SU-DHL-6 (cell line): ENCODE measurements around the gene DCTN1.

Experiments
- H2AFZ ChIP-seq: fragments of 200-600 bp; sonication (generic); 2 replicates; pipeline ENCODE4 v1.6.1; 2014; ENCODE audit warnings: low read depth, mild to moderate bottlenecking, moderate library complexity, mixed read lengths, antibody characterized with exemption, low read length; ENCODE audit not compliant: severe bottlenecking
- H3F3A ChIP-seq: fragments of 200-600 bp; shearing (Covaris generic); 2 replicates; pipeline ENCODE4 v1.6.0; 2016; ENCODE audit warnings: antibody characterized with exemption, mild to moderate bottlenecking; ENCODE audit not compliant: insufficient read depth
- H3K27ac ChIP-seq: fragments of 200-600 bp; sonication (generic); 2 replicates; pipeline ENCODE4 v1.5.1; 2016; ENCODE audit warnings: low read depth, mild to moderate bottlenecking, low read length, moderate library complexity, mixed read lengths
- H3K27me3 ChIP-seq: fragments of 200-600 bp; sonication (generic), shearing (Covaris generic); 2 replicates; pipeline ENCODE4 v1.6.0; 2014; ENCODE audit warnings: mild to moderate bottlenecking, low read length
- H3K36me3 ChIP-seq: fragments of 200-600 bp; sonication (generic); 2 replicates; pipeline ENCODE4 v1.6.1; 2014; ENCODE audit warnings: mild to moderate bottlenecking, low read length, mixed read lengths
- H3K4me2 ChIP-seq: fragments of 300-600, 200-600 bp; shearing (Covaris generic), sonication (generic); 2 replicates; pipeline ENCODE4 v1.6.0; 2014; ENCODE audit warnings: low read length, low read depth, mild to moderate bottlenecking; ENCODE audit not compliant: poor library complexity, severe bottlenecking
- H3K4me3 ChIP-seq: fragments of 200-600 bp; sonication (generic); 2 replicates; pipeline ENCODE4 v1.5.1; 2014; ENCODE audit warnings: antibody characterized with exemption, low read length, mild to moderate bottlenecking, mixed read lengths; ENCODE audit not compliant: insufficient read depth, poor library complexity, severe bottlenecking
- H3K79me2 ChIP-seq: fragments of 200-600 bp; sonication (generic); 2 replicates; pipeline ENCODE4 v1.6.1; 2014; ENCODE audit warnings: mild to moderate bottlenecking, low read length, moderate library complexity; ENCODE audit not compliant: insufficient read depth
- H3K9ac ChIP-seq: fragments of 200-600 bp; sonication (generic); 2 replicates; pipeline ENCODE4 v1.7.0; 2014; ENCODE audit warnings: mild to moderate bottlenecking, low read length
- H3K9me2 ChIP-seq: fragments of 200-600 bp; sonication (generic); replicated peaks from 2 replicates; pipeline ENCODE4 v1.6.1; 2014; ENCODE audit warnings: low read length; ENCODE audit not compliant: insufficient read depth
- H3K9me3 ChIP-seq: fragments of 200-600 bp; sonication (generic); 2 replicates; pipeline ENCODE4 v1.6.1; 2014; ENCODE audit warnings: low read length, mixed read lengths; ENCODE audit not compliant: insufficient read depth
- H4K20me1 ChIP-seq: fragments of 200-600 bp; sonication (generic); 2 replicates; pipeline ENCODE4 v1.6.1; 2014; ENCODE audit warnings: low read depth, mild to moderate bottlenecking, antibody characterized with exemption, low read length, moderate library complexity, mixed read lengths
- EZH2phosphoT487 ChIP-seq: fragments of 200-600 bp; sonication (generic), shearing (Covaris generic); conservative IDR thresholded peaks from 2 replicates; pipeline ENCODE4 v1.6.1; 2018; ENCODE audit warnings: mild to moderate bottlenecking, antibody characterized with exemption, low read length, moderate library complexity, mixed read lengths
- TF ChIP-seq, protein P1 (sequence below): fragments of 200-600 bp; sonication (generic); IDR thresholded peaks from one replicate; pipeline ENCODE4 v1.5.1; 2017; ENCODE audit warnings: antibody characterized with exemption, mild to moderate bottlenecking, low read length, moderate library complexity; ENCODE audit not compliant: insufficient read depth, poor library complexity, severe bottlenecking

The DCTN1 gene

GRCh38 chr2:74328074-74328473, 52.0 kb downstream of the DCTN1 start:
- H3K4me3 ChIP-seq: no peak overlapping the region
- H2AFZ ChIP-seq: no peak overlapping the region
- H3K9ac ChIP-seq: no peak overlapping the region
- no peaks in the 10 kb centered on the region for H3F3A ChIP-seq
- no peak for TF ChIP-seq EZH2phosphoT487
- TF ChIP-seq, protein P1, sequence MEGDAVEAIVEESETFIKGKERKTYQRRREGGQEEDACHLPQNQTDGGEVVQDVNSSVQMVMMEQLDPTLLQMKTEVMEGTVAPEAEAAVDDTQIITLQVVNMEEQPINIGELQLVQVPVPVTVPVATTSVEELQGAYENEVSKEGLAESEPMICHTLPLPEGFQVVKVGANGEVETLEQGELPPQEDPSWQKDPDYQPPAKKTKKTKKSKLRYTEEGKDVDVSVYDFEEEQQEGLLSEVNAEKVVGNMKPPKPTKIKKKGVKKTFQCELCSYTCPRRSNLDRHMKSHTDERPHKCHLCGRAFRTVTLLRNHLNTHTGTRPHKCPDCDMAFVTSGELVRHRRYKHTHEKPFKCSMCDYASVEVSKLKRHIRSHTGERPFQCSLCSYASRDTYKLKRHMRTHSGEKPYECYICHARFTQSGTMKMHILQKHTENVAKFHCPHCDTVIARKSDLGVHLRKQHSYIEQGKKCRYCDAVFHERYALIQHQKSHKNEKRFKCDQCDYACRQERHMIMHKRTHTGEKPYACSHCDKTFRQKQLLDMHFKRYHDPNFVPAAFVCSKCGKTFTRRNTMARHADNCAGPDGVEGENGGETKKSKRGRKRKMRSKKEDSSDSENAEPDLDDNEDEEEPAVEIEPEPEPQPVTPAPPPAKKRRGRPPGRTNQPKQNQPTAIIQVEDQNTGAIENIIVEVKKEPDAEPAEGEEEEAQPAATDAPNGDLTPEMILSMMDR: no peak
- H4K20me1 ChIP-seq: no peaks in the 10 kb centered on the region
- no peaks in the 10 kb centered on the region for H3K9me2 ChIP-seq
- H3K36me3 ChIP-seq: no peaks in the 10 kb centered on the region
- H3K79me2 ChIP-seq: no peaks in the 10 kb centered on the region
- H3K27me3 ChIP-seq: no peaks in the 10 kb centered on the region
- H3K4me2 ChIP-seq: no peak overlapping the region
- H3K9me3 ChIP-seq: no peaks in the 10 kb centered on the region
- no peak overlapping the region for H3K27ac ChIP-seq

DNA sequence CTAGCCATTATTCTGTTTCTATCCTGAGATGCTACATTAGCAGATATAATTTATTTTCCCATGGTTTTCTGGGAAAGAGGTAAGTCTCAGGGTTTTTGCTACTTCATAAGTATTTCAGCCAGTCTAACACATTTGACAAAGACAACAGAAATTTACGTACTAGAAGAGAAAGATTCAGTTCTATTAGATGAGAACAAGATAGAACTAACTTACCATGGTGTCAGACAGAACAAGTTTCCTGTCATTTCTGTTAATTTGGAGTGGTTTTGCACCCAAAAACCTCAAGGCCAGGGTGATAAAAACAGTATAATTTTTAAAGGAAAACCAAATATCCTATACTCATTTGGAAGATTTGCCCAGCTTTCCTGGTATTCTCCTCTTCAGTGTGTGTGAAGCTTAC, 52.5 kb downstream of the DCTN1 start:
- H3K79me2 ChIP-seq: no peaks in the 10 kb centered on the region
- no peak overlapping the region for H3K27ac ChIP-seq

DNA sequence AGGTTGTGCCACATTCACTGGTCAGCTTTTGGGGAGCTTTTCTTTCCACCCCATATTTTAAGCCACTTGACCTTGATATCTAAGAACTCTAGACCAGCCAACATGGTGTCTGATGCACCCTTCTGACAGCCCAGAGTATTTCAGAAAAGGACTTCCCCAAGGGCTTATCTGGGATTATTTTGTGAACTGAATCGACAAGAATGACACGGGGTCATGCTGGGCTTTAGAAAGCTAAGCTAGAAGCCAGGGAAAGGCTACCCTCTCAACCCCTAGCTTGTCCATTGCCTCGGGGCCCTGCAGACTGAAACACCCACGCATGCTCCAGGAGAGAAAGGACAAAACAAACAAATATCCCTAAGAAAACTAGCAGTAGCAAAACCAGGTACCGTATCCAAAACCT, 52.9 kb downstream of the DCTN1 start:
- Histone ChIP-seq H3K9me3 (no peaks in the 10 kb centered on the region), H3K9ac (no peak overlapping the region), H2AFZ (no peak overlapping the region), H3K36me3 (no peaks in the 10 kb centered on the region), H3K27me3 (no peaks in the 10 kb centered on the region), H4K20me1 (no peaks in the 10 kb centered on the region), H3K79me2 (no peaks in the 10 kb centered on the region), H3K4me2 (no peak overlapping the region), H3K9me2 (no peaks in the 10 kb centered on the region), H3K4me3 (no peak overlapping the region), H3K27ac (no peak overlapping the region), H3F3A (no peaks in the 10 kb centered on the region)
- TF ChIP-seq EZH2phosphoT487: no peak
- TF ChIP-seq, protein P1: no peak

More for the DNA sequence above, 52.5 kb downstream of the DCTN1 start:
- no peak overlapping the region for H3K4me3 ChIP-seq
- H4K20me1 ChIP-seq: no peaks in the 10 kb centered on the region
- no peaks in the 10 kb centered on the region for H3K9me2 ChIP-seq
- H3K4me2 ChIP-seq: no peak overlapping the region
- H3K9me3 ChIP-seq: no peaks in the 10 kb centered on the region
- no peaks in the 10 kb centered on the region for H3K27me3 ChIP-seq
- H3F3A ChIP-seq: no peaks in the 10 kb centered on the region
- H2AFZ ChIP-seq: no peak overlapping the region
- TF ChIP-seq, protein P1: no peak
- TF ChIP-seq EZH2phosphoT487: no peak
- H3K36me3 ChIP-seq: no peaks in the 10 kb centered on the region
- H3K9ac ChIP-seq: no peak overlapping the region
